Lung (tissue), 12 donors: Measurements from ENCODE around the gene GMPR. TPM values are rescaled to one million over a fixed set of nuclear protein-coding genes. Genes with fewer than 3 reads are reported as not detected.

ENCODE experiments used
- ATAC-seq: fragments of 200-7000 bp; cut with Tn5 transposase; one replicate; pipeline ENCODE4 v1.9.1; 2020; ENCODE audit warnings: moderate number of reproducible peaks; ENCODE audit not compliant: insufficient read depth, low FRiP score
- DNase-seq, 3 donors: peaks; one replicate each; pipeline ENCODE4 v3.0.0-alpha.2; 2013 to 2017
- H3K27ac ChIP-seq, 2 donors: one replicate each; pipeline ENCODE4 v1.5.1; 2013; ENCODE audit warnings: mild to moderate bottlenecking in 2 of 2, moderate library complexity in 2 of 2, control low read depth in 1 of 2, inconsistent platforms in 1 of 2, low read depth in 1 of 2, low read length in 1 of 2
- H3K27me3 ChIP-seq, 3 donors: one replicate each; pipeline ENCODE4 v1.5.1; 2013; ENCODE audit warnings: low read length in 2 of 3; ENCODE audit not compliant: control insufficient read depth in 3 of 3, insufficient read depth in 3 of 3
- H3K36me3 ChIP-seq, 4 donors: one replicate each; pipeline ENCODE4 v1.5.1; 2013; ENCODE audit warnings: low read length in 4 of 4, mild to moderate bottlenecking in 1 of 4, moderate library complexity in 1 of 4; ENCODE audit not compliant: control insufficient read depth in 4 of 4, insufficient read depth in 4 of 4
- H3K4me1 ChIP-seq, 5 donors: one replicate each; pipeline ENCODE4 v1.5.1; 2013; ENCODE audit warnings: low read length in 5 of 5, mild to moderate bottlenecking in 2 of 5, moderate library complexity in 1 of 5; ENCODE audit not compliant: control insufficient read depth in 5 of 5, insufficient read depth in 5 of 5
- H3K4me3 ChIP-seq: one replicate; pipeline ENCODE4 v1.5.1; 2013; ENCODE audit warnings: mild to moderate bottlenecking, control low read depth, moderate library complexity
- H3K9ac ChIP-seq, 2 donors: one replicate each; pipeline ENCODE4 v1.5.1; 2013; ENCODE audit warnings: low read length in 2 of 2, control low read depth in 1 of 2; ENCODE audit not compliant: insufficient read depth in 1 of 2
- H3K9me3 ChIP-seq, 4 donors: one replicate each; pipeline ENCODE4 v1.5.1; 2013; ENCODE audit warnings: low read length in 3 of 4, mild to moderate bottlenecking in 1 of 4, moderate library complexity in 1 of 4; ENCODE audit not compliant: control insufficient read depth in 4 of 4, insufficient read depth in 3 of 4
- CTCF ChIP-seq: IDR thresholded peaks from 2 replicates; pipeline ENCODE4 v1.5.1; 2012; ENCODE audit warnings: mild to moderate bottlenecking; ENCODE audit errors: control extremely low read depth, extremely low read depth
- WGBS, 2 donors: extraction: QIAGEN DNeasy Blood & Tissue Kit; methylation state at CpG; one replicate each; pipeline ENCODE4 v1.1.7; 2013; 5-methylcytosine and 5-hydroxymethylcytosine counted together
- polyA plus RNA-seq, 2 donors: library from polyadenylated mRNA; stranded (reverse); fragments of 200-250 nt; gene quantifications; one replicate each; pipeline ENCODE4 v1.2.1, GENCODE V29; 2013
- total RNA-seq, 2 donors: library from RNA; depleted of rRNA in 1 of 2; stranded (reverse); fragments of >200 nt in 1 of 2; gene quantifications; one replicate each; pipeline ENCODE4 v1.2.1, GENCODE V29; 2014 to 2021
- donor health status: control.
- donor health status: control.
- donor health status: Bipolar disorder and iron deficiency.
- donor health status: healthy.
- donor health status: DM: yes; HTN: yes; CAD: no.

Gene GMPR
- total and polyA plus RNA-seq, 4 donors = 8.6 to 16.6 (median 12.9) TPM

- TF ChIP-seq CTCF = no peak
- no peak overlapping the region for H3K4me3 ChIP-seq
- no peak overlapping the region for H3K9ac ChIP-seq
- no peak overlapping the region for H3K27ac ChIP-seq
- DNase-seq (peak; percentile 35 to 71 (median 61)), ATAC-seq (no peak)
- no peaks in the 10 kb centered on the region for H3K27me3 ChIP-seq
- H3K4me1 ChIP-seq = peaks cover 0 to 20% (median 10%) of the 10 kb centered on the region in 5 donors
- H3K9me3 ChIP-seq = no peaks in the 10 kb centered on the region
- WGBS, 2 donors = 52 to 69% methylated on average over 18 of the region's 18 CpGs
- no peaks in the 10 kb centered on the region for H3K36me3 ChIP-seq
Measured at GRCh38 chr6:16200321-16200883, 38.0 kb upstream of the GMPR start.

- Histone ChIP-seq H3K4me3 (no peak overlapping the region), H3K36me3 (no peaks in the 10 kb centered on the region), H3K4me1 (peaks cover 0 to 23% (median 12%) of the 10 kb centered on the region in 5 donors), H3K27ac (no peak overlapping the region), H3K9ac (no peak overlapping the region), H3K27me3 (no peaks in the 10 kb centered on the region), H3K9me3 (no peaks in the 10 kb centered on the region)
- TF ChIP-seq CTCF = no peak
- 92 to 98% methylated on average over 1 of the region's 1 CpG for WGBS, 2 donors
- ATAC-seq (no peak), DNase-seq (no peak)
Measured at GRCh38 chr6:16201706-16202105, 36.7 kb upstream of the GMPR start.

- TF ChIP-seq CTCF = no peak
- DNase-seq (peak in 1 of 3 donors; percentile 22), ATAC-seq (no peak)
- peaks cover 0 to 3% (median 0%) of the 10 kb centered on the region in 3 donors for H3K27me3 ChIP-seq
- WGBS, 2 donors = 84 to 86% methylated on average over 5 of the region's 5 CpGs
- peaks cover 0 to 20% (median 9%) of the 10 kb centered on the region in 5 donors for H3K4me1 ChIP-seq
- H3K9ac ChIP-seq = no peak overlapping the region
- no peaks in the 10 kb centered on the region for H3K9me3 ChIP-seq
- no peak overlapping the region for H3K27ac ChIP-seq
- no peak overlapping the region for H3K4me3 ChIP-seq
- H3K36me3 ChIP-seq = no peaks in the 10 kb centered on the region
Measured at GRCh38 chr6:16204653-16205376, 33.6 kb upstream of the GMPR start.
